ENCODE measurements around the gene ICAM5.

- TF ChIP-seq, protein P1, sequence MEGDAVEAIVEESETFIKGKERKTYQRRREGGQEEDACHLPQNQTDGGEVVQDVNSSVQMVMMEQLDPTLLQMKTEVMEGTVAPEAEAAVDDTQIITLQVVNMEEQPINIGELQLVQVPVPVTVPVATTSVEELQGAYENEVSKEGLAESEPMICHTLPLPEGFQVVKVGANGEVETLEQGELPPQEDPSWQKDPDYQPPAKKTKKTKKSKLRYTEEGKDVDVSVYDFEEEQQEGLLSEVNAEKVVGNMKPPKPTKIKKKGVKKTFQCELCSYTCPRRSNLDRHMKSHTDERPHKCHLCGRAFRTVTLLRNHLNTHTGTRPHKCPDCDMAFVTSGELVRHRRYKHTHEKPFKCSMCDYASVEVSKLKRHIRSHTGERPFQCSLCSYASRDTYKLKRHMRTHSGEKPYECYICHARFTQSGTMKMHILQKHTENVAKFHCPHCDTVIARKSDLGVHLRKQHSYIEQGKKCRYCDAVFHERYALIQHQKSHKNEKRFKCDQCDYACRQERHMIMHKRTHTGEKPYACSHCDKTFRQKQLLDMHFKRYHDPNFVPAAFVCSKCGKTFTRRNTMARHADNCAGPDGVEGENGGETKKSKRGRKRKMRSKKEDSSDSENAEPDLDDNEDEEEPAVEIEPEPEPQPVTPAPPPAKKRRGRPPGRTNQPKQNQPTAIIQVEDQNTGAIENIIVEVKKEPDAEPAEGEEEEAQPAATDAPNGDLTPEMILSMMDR (conservative IDR thresholded peaks at IDR 0.05 in 1 of 2, IDR thresholded peaks at IDR 0.05 in 1 of 2; ENCODE audit: extremely low read depth in 1 of 2, insufficient read depth in 1 of 2, low read depth in 1 of 2, low read length in 2 of 2), result no peak
- TF ChIP-seq EZH2 (IDR thresholded peaks at IDR 0.05; ENCODE audit: borderline replicate concordance, low read length), result no peak
Observed at GRCh38 chr19:10246511-10246910, 43.2 kb upstream of the ICAM5 start.
